K562 (cell line): ENCODE results near the gene SNAPC5.

Experiments
- BHLHE40 ChIP-seq: IDR thresholded peaks from 2 replicates; pipeline ENCODE4 v1.6.1; 2011; ENCODE audit warnings: low read length, improper control_type of control experiment
- CHD4 ChIP-seq: fragments of 200-600 bp; sonication (generic); IDR thresholded peaks from 3 replicates; pipeline ENCODE4 v1.6.1; 2012; ENCODE audit warnings: low read depth, mild to moderate bottlenecking, mixed read lengths, low read length, inconsistent platforms; ENCODE audit not compliant: insufficient read depth, insufficient replicate concordance, poor library complexity, severe bottlenecking
- CTCF ChIP-seq, 3 experiments: IDR thresholded peaks in 2 of 3; conservative IDR thresholded peaks in 1 of 3; 2 replicates each; pipeline ENCODE4 v1.5.1; 2011 to 2012; ENCODE audit warnings: low read length in 3 of 3, mild to moderate bottlenecking in 3 of 3, control low read depth in 2 of 3, improper control_type of control experiment in 1 of 3, inconsistent platforms in 1 of 3, low read depth in 1 of 3, mixed read lengths in 1 of 3, moderate library complexity in 1 of 3; ENCODE audit not compliant: insufficient read depth in 2 of 3
- KDM1A ChIP-seq, 2 experiments: fragments of 450-650 bp; IDR thresholded peaks; 2 replicates each; pipeline ENCODE4 v1.6.1; 2016; ENCODE audit warnings: mild to moderate bottlenecking in 2 of 2
- PHF8 ChIP-seq: fragments of 200-600 bp; sonication (generic); IDR thresholded peaks from 2 replicates; pipeline ENCODE4 v1.6.1; 2012; ENCODE audit warnings: mixed run types, mild to moderate bottlenecking, inconsistent platforms, low read length, moderate library complexity, borderline replicate concordance
- SIN3A ChIP-seq, 2 experiments: fragments of 150-350 bp in 1 of 2; IDR thresholded peaks; 2 replicates each; pipeline ENCODE4 v1.6.1; 2011 to 2016; ENCODE audit warnings: borderline replicate concordance in 2 of 2, low read depth in 2 of 2, low read length in 2 of 2, mild to moderate bottlenecking in 2 of 2, moderate library complexity in 2 of 2; ENCODE audit not compliant: control insufficient read depth in 1 of 2
- SMARCA4 ChIP-seq: fragments of 450-650 bp; IDR thresholded peaks from 2 replicates; pipeline ENCODE4 v1.6.1; 2016
- ZNF586 ChIP-seq: fragments of 450-650 bp; formaldehyde crosslinking; conservative IDR thresholded peaks from 2 replicates; pipeline ENCODE4 v1.4.0; 2020; ENCODE audit warnings: mild to moderate bottlenecking, moderate library complexity
- ZNF830 ChIP-seq: fragments of 250-450 bp; sonication (Bioruptor Pico); IDR thresholded peaks from 2 replicates; pipeline ENCODE4 v1.5.0; 2021; ENCODE audit warnings: mild to moderate bottlenecking
- TF ChIP-seq, protein P1 (sequence below): sonication (generic); formaldehyde crosslinking; IDR thresholded peaks from 2 replicates; pipeline ENCODE4 v1.8.0; 2022; ENCODE audit warnings: mild to moderate bottlenecking, missing genetic modification reagents

DNA sequence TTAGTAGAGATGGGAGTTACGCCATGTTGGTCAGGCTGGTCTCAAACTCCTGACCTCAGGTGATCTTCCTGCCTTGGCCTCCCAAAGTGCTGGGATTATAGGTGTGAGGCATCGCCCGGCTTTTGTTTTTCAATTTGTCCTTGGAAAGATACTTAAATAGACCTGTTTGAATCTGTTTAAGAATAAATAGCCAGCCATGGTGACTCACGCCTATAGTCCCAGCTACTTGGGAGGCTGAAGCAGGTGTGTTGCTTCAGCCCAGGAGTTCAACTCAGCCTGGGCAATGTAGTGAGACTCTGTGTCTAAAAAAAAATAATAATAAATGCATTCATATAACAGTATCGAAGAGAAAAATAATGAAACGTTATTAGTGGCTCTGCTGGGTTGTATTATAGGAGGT, 17.3 kb downstream of the SNAPC5 start:
- TF ChIP-seq ZNF586 (no peak), PHF8 (no peak), CTCF (IDR thresholded peaks at IDR 0.05 in 2 of 3, conservative IDR thresholded peaks at IDR 0.05 in 1 of 3; ENCODE audit: insufficient read depth in 2 of 3, low read depth in 1 of 3, low read length in 3 of 3) (no peak), CHD4 (no peak), ZNF830 (CRISPR knock-in tag) (no peak), KDM1A (IDR thresholded peaks at IDR 0.05) (no peak), SMARCA4 (no peak), SIN3A (IDR thresholded peaks at IDR 0.05; ENCODE audit: borderline replicate concordance in 2 of 2, control insufficient read depth in 1 of 2, low read depth in 2 of 2, low read length in 2 of 2) (no peak), BHLHE40 (no peak)
- TF ChIP-seq, protein P1, sequence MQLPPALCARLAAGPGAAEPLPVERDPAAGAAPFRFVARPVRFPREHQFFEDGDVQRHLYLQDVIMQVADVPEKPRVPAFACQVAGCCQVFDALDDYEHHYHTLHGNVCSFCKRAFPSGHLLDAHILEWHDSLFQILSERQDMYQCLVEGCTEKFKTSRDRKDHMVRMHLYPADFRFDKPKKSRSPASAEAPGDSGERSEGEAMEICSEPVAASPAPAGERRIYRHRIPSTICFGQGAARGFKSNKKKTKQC, result no peak
